Measurements from ENCODE around the gene C19orf25.

The C19orf25 gene

GRCh38 chr19:1518471-1518870, 39.5 kb upstream of the C19orf25 start:
- Histone ChIP-seq H3K4me3 (replicated peaks; ENCODE audit: insufficient read depth, low read length) (no peak overlapping the region), H3K27ac (replicated peaks) (no peak overlapping the region), H3K27me3 (ENCODE audit: insufficient read depth, poor library complexity, severe bottlenecking) (peaks cover 11% of the 10 kb centered on the region)
- TF ChIP-seq SPI1 (IDR thresholded peaks at IDR 0.05; ENCODE audit: borderline replicate concordance, low read depth) = no peak
- no peak for TF ChIP-seq GABPA (IDR thresholded peaks at IDR 0.05; ENCODE audit: low read depth)
- TF ChIP-seq REST (IDR thresholded peaks at IDR 0.05; ENCODE audit: insufficient replicate concordance, low read depth) = no peak
- TF ChIP-seq CTCF (IDR thresholded peaks at IDR 0.05; ENCODE audit: insufficient read depth, low read length) = no peak
- no peak for TF ChIP-seq POLR2AphosphoS5 (IDR thresholded peaks at IDR 0.05; ENCODE audit: low read depth)
- no peak for DNase-seq (ENCODE audit: low read depth in 1 of 2, low spot score in 1 of 2)

GRCh38 chr19:1516395-1516753, 37.4 kb upstream of the C19orf25 start:
- TF ChIP-seq SPI1 (IDR thresholded peaks at IDR 0.05; ENCODE audit: borderline replicate concordance, low read depth) (no peak), CTCF (IDR thresholded peaks at IDR 0.05; ENCODE audit: insufficient read depth, low read length) (no peak), POLR2AphosphoS5 (IDR thresholded peaks at IDR 0.05; ENCODE audit: low read depth) (no peak), REST (IDR thresholded peaks at IDR 0.05; ENCODE audit: insufficient replicate concordance, low read depth) (no peak), GABPA (IDR thresholded peaks at IDR 0.05; ENCODE audit: low read depth) (no peak)
- no peak overlapping the region for H3K27ac ChIP-seq (replicated peaks)
- no peak for DNase-seq (ENCODE audit: low read depth in 1 of 2, low spot score in 1 of 2)
- no peak overlapping the region for H3K4me3 ChIP-seq (replicated peaks; ENCODE audit: insufficient read depth, low read length)
- peaks cover 15% of the 10 kb centered on the region for H3K27me3 ChIP-seq (ENCODE audit: insufficient read depth, poor library complexity, severe bottlenecking)

GRCh38 chr19:1514986-1515721, 36.1 kb upstream of the C19orf25 start:
- Histone ChIP-seq H3K4me3 (replicated peaks; ENCODE audit: insufficient read depth, low read length) (no peak overlapping the region), H3K27ac (replicated peaks) (no peak overlapping the region), H3K27me3 (ENCODE audit: insufficient read depth, poor library complexity, severe bottlenecking) (peaks cover 22% of the 10 kb centered on the region)
- no peak for TF ChIP-seq CTCF (IDR thresholded peaks at IDR 0.05; ENCODE audit: insufficient read depth, low read length)
- TF ChIP-seq POLR2AphosphoS5 (IDR thresholded peaks at IDR 0.05; ENCODE audit: low read depth) = no peak
- TF ChIP-seq REST (IDR thresholded peaks at IDR 0.05; ENCODE audit: insufficient replicate concordance, low read depth) = no peak
- TF ChIP-seq SPI1 (IDR thresholded peaks at IDR 0.05; ENCODE audit: borderline replicate concordance, low read depth) = no peak
- TF ChIP-seq GABPA (IDR thresholded peaks at IDR 0.05; ENCODE audit: low read depth) = no peak
- DNase-seq (ENCODE audit: low read depth in 1 of 2, low spot score in 1 of 2) = no peak
